Gastrocnemius medialis (tissue), 4 donors: Measurements from ENCODE around the gene TANGO6.

Source experiments
- POLR2A ChIP-seq, 2 donors: fragments of 450-650 bp; IDR thresholded peaks; one replicate each; pipeline ENCODE4 v1.6.1; 2017; ENCODE audit warnings: antibody characterized with exemption in 2 of 2, mild to moderate bottlenecking in 2 of 2, moderate library complexity in 2 of 2
- TF ChIP-seq, protein P1 (sequence below), 5 experiments: fragments of 450-650 bp in 3 of 5; fragments of 200-600 bp in 2 of 5; sonication (generic) in 2 of 5; IDR thresholded peaks in 4 of 5; conservative IDR thresholded peaks in 1 of 5; 1 replicate in 4 of 5; 2 replicates in 1 of 5; pipeline ENCODE4 v1.5.1; 2016 to 2019; ENCODE audit warnings: antibody characterized with exemption in 5 of 5, mild to moderate bottlenecking in 3 of 5, moderate library complexity in 3 of 5

DNA sequence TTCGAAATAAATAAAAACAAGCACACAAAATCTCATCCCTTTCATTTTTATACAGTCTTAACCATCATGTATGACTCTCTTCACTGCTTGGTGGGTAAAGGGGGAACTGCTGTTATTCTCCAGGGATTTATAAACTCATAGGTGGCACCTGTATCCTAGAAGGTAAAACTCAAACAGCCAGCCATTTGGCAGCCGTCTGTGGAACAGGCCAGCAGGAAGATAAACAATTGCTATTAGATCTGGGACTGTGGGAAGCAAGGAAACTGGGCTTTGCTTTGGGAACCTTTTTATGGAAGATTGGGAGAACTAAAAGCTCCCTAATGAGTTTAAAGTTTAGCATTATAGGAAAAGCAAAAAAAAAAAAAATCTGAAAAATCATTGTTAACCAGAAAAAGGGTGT is 126.0 kb downstream of the TANGO6 start:
- TF ChIP-seq, protein P1, sequence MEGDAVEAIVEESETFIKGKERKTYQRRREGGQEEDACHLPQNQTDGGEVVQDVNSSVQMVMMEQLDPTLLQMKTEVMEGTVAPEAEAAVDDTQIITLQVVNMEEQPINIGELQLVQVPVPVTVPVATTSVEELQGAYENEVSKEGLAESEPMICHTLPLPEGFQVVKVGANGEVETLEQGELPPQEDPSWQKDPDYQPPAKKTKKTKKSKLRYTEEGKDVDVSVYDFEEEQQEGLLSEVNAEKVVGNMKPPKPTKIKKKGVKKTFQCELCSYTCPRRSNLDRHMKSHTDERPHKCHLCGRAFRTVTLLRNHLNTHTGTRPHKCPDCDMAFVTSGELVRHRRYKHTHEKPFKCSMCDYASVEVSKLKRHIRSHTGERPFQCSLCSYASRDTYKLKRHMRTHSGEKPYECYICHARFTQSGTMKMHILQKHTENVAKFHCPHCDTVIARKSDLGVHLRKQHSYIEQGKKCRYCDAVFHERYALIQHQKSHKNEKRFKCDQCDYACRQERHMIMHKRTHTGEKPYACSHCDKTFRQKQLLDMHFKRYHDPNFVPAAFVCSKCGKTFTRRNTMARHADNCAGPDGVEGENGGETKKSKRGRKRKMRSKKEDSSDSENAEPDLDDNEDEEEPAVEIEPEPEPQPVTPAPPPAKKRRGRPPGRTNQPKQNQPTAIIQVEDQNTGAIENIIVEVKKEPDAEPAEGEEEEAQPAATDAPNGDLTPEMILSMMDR (IDR thresholded peaks at IDR 0.05 in 4 of 5, conservative IDR thresholded peaks at IDR 0.05 in 1 of 5), result no peak
- TF ChIP-seq POLR2A (IDR thresholded peaks at IDR 0.05), result no peak
